Measurements from ENCODE around the gene BBS2.

The BBS2 gene, protein sequence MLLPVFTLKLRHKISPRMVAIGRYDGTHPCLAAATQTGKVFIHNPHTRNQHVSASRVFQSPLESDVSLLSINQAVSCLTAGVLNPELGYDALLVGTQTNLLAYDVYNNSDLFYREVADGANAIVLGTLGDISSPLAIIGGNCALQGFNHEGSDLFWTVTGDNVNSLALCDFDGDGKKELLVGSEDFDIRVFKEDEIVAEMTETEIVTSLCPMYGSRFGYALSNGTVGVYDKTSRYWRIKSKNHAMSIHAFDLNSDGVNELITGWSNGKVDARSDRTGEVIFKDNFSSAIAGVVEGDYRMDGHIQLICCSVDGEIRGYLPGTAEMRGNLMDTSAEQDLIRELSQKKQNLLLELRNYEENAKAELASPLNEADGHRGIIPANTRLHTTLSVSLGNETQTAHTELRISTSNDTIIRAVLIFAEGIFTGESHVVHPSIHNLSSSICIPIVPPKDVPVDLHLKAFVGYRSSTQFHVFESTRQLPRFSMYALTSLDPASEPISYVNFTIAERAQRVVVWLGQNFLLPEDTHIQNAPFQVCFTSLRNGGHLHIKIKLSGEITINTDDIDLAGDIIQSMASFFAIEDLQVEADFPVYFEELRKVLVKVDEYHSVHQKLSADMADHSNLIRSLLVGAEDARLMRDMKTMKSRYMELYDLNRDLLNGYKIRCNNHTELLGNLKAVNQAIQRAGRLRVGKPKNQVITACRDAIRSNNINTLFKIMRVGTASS

DNA sequence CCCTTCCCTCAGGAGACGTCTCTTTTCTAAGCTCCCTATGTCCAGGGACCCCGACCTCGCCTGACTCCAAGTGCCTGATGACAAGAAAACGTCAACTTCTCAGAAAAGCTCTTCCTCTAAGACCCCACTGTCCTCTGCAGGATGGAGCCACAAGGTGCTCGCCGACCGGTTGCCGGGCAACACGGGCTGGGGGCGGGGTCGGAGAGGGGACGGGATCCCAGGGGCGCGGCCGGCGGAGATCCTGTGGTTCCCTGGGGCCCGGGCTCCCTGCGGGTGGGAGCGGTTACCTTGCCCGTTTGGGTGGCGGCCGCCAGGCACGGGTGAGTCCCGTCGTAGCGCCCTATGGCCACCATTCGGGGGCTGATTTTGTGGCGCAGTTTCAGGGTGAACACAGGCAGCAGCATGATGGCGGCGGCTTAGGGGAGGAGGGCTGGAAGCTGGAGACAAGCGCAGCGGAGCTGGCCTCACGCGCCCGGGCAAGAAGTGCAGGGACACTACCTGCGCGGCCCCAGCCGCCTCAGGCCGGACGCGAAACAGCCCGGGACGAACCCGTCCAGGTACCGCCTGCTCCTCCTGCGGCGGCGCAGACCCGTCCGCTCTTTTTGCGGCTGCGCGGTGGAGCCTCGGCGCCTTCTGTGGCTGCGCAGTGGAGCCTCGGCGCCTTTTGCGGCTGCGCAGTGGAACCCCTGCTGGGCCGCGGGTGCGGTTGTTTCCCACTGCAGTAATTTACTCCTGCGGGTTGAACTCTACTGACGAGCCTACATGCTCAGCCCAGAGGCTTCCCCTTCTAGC lies at the start of gene BBS2:
Gene BBS2 (minus strand): TSS at position 566 of the 792 bp plus-strand sequence. CDS start 162 bp downstream, at position 404.
- peak; percentile 84 for DNase-seq

DNA sequence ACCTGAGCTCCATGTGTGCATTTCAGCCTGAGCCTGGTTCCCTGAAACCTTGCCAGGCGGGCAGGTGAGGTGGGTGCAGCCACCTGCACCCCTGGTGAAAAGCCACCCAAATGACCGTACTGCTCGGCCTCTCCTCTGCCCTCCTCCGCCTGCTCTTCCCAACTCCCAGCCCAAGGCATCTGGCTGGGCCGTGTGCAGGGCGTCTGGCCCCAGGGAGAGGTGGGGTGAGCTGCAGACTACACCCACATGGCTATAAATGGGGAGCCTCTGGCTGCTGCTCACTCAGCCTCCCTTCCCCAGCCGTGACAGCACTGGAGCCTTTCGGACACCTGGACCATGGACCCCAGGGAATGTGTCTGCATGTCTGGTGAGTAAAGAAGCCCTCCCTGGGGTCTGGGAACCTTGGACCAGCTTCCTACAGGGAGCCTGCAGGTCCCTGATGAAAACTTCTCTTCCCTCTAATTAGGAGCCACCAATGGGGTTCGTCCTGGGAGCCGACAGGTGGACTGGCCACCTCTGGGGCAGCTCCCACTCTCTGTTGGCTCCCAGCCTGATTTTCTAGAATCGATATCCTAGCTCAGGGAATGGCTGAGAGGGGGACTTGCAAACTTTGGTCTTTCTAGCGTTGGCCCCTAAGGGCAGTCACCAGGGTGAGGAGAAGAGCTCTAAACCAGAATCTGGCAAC lies 45.1 kb upstream of the BBS2 start, which contains the start of gene MT4:
Gene MT4 (plus strand): TSS at position 281 of the 685 bp plus-strand sequence. CDS start 56 bp downstream, at position 337.
- DNase-seq: no peak

DNA sequence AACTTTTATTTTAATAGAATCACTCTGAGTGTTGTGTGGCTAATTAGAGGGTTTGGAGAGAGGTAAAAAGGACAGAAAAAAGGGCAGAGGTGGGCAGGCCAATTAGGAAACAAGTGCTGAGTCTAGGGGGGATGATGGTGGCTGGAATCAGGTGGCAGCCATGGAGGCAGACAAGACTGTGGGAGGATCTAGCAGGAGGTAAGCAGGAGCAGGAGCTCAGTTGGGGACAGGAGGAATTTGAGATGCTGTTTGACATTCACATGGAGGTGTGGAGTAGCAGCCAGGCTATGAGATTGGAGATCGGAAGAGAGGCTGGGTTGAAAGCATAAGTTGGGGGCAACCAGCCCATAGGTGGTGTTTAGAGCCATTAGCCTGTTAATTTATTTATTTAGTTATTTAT lies 41.3 kb upstream of the BBS2 start:
- DNase-seq: no peak

DNA sequence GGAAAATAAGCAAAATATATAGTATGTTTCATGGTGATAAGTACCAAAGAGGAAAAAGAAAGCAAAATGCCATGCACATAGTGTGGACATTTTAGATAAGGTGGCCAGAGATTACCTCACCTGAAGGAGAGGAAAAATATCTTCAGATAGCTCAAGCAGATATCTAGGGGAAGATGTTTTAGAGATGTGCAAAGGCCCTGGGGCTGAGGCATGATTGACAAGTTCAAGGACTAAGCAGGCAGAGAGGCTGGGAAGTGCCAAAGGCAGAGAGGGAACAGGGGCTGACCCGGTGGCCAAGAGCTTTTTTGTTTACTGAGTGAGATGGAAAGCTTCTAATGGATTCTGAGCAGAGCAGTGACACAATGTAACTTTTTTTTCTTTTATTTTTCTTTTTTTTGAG lies 40.6 kb upstream of the BBS2 start:
- no peak for DNase-seq

DNA sequence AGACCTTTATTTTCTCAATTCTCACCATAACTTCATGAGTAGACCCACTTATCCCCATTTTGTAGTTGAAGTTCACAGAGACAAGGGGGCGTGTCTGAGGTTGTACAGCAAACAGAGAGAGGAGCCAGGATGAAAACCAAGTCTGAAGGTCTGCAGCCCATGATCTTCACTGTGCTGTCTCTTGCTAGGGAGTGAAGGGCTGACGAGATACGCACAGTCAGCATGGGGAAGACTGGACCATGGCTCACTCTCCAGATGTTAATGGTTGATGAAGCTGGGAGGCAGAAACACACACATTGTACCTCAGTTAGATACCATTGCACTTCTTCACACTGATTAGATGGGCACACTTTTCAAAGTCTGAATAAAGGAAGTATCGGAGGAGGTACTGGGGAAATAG lies 39.3 kb upstream of the BBS2 start:
- no peak for DNase-seq

DNA sequence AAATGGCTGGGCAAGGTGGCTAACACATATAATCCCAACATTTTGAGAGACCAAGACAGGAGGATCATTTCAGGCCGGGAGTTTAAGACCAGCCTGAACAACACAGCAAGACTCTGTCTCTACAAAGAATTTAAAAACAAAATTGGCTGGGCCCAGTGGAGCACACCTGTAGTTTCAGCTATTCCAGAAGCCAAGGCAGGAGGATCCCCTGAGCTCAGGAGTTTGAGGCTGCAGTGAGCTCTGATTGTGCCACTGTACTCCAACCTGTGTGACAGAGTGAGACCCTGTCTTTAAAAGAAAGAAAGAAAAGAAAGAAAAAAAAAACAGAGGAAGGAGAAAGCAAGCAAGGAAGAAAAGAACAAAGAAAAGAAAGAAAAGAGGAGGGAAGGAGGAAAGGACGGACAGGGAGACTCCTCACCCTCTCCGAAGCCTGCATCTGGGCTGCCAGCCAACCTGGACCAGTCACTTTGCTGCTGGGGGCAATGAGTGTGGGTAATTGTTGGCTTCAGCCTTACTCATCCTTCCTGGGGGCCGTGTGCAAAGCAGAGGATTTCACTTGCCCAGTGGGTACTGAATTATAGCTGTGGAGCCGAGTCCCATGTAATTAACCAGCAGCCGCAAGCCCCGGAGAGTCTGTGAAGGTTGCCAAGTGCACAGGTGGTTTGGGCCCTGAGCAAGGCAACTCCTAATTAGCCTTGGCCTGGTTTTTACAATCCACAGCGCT lies 38.4 kb upstream of the BBS2 start:
- DNase-seq: no peak

DNA sequence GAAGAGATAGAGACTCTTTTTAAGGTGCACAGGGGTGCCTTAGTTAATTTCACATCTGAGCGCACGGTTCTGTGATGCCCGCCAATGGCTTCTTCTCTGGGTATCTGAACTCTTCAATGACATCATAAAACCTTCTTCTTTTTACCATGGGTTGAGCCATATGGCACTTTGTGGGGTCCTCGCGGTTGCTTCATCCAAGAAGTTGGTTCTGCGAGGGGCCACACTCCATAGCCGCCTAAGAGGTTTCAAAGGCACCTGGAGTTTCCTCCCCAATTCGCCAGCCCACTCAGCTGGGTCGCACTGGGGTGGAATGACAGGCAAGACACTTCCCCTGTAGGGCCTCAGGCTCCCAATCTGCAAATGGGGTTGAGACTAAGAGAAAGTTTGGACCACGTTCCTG lies 34.6 kb upstream of the BBS2 start:
- no peak for DNase-seq

DNA sequence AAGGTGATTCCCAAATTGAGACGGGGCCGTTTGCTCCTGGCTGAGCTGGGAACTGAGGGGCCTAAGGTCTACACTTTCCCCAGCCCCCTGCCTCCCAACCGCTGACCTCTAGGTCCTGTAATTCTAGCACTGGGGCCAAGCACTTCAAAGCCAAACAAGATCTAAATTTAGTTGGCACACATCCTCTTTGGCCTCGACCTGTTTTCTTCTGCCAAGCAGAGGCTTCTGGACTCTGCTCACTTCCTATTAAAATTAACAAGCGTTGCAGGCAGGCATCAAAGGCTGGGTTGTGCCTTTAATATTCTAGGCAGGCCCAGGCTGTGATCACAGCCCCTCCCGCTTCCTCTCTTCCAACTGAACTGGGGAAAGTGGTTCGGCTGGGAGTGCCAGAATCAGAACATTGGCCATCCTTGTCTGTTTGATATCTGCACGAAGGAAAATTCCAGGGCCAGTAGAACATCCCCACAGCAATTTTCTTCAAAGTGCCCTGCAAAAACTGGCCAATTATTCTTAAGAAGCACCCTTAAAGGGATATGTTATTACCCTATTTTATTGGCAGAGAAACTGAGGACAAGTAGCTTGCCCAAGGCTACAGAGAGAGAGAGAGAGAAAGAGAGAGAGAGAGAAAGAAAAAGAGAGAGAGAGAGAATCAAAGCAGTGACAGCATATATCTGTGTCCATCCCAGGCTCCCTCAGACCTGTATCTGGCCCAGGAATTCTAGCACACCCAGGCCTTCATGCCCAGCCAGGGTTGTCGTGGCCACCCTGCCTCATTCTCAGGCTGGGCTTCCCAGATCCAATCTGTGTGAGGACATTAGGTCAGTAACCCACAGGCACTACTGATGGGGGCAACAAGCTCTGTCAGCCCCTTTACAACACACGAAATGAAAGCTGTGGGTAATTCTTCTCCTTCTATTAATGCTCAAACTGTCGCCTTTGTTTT lies 32.2 kb upstream of the BBS2 start:
- no peak for DNase-seq

DNA sequence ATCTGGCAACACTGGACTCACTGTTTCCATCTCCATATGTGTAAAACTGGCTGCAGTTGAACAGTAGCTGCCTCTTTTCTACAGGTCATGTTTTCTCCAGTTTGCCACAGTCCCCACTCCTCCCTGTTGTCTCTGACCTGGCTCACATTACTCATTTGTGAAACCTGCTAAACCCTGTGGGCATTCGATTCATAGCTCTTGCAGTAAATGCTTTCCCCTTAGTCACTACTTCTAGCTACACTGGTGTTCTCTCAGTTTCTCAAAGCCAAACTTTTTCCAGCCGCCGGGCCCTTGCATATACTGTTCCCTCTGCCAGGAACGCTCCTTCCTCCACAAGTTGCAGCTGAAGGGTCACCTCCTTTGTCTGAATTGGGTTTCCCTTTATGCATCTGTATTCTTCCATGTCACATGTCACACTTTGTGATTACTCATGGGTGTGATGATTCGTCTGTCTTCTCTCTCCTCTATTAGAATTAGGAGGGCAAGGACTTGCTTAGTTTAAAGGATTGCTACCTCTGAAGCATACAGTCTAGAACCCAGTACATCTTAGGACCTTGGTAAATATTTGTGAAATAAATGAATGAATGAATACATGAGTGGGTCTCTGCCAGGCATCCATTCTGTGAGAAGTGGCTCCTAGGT lies 30.0 kb upstream of the BBS2 start:
- DNase-seq: no peak

DNA sequence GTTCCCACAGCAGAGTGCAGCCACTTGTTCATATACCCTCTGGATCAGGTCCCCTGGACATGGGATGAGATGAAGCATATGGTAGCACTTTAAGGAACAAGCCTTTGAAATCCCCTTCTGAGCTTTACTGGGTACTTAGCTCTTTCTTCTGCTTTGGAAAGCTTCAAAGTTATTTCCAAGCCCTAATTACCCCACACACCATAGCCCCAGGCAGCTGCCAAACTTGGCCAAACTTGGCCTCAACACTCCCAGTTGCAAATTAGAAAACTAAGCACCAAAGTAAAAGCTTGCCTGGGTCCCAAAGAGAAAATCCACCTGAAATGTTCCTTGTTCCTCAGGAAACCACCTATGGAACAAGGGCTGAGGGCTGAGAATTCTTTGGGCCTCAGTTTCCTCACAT lies 29.3 kb upstream of the BBS2 start:
- no peak for DNase-seq

DNA sequence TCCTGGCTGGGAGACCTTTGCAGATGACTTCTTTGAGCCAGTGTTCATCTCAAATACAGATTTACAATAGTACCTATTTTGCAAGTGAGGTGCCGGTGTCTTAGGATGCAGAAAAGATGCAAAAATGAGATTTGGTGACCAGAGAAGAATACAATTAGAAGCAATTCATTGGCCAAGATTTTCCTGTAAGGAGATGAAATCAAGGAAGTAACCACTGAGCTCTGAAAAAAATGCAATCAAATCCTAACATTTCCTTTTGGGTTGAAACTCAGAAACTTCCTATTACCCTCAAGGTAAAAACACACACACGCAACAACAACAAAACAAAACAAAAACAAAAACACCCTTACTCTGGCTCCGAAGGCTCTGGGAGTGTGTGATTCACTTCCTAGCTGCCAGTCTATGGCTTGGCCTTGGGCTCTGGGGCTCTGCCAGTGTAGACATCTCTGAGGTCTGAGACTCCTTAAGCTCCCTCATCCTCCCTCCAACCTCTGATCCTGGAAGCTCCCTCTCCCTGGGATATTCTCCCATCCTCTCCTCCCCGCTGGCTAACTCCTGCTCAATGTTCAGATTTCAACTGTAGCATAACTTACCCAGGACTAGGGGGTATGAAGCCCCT lies 28.2 kb upstream of the BBS2 start:
- DNase-seq: no peak

DNA sequence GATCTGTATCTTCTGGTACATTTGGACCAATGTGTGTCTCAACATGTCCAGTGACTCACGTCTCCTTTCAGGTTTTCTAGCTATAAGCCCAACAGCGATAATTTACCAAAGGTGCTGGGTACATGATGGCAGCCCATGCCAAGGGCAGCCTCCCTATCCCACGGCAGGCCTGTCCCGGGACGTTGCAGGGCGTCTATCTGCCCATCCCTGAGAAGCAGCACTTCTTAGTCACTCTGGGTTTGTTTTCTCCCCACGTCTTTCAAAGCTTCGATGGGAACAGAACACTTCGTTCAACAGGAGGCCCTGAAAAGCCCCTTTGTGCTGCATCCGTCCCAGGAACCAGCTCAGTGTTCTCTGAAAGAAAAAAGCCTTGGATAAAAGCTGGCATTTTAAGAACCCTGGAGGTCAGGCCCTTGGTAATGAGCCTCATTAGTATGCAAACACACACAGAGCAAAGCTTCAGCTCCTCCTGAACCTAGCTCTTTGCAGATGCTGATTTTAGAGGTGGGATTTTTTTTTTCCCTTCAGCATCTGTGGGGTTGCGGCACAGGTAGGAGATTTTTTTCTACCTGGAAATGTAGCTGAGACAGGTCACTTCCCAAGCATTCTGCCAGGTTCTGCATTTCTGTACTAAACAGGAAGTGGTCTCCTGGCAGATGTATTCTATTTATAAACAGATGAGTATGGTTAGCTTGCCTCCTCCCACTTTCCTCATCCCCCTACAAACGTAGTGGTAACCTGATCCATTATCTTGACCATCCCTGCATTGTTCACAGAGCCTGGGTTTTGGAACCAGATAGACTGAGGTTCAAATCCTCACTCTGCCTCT lies 27.5 kb upstream of the BBS2 start:
- no peak for DNase-seq

DNA sequence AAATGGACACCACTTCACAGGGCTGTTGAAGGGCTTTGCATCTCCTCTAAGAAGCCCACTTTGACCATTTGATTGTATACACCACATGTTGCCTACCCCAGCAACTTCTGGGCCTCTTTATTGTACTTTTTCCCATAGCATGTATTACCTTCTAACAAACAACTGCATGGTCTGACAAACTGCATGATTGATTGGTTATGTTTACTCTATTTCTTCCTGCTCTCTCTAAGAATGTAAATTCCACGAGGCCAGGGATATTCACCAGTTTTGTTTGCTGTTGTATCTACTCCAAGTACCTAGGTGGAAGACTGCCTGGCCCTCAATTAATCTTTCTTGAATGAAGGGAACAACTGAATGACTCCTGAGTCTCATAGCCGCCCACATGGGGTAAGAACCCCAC lies 22.2 kb upstream of the BBS2 start:
- no peak for DNase-seq

DNA sequence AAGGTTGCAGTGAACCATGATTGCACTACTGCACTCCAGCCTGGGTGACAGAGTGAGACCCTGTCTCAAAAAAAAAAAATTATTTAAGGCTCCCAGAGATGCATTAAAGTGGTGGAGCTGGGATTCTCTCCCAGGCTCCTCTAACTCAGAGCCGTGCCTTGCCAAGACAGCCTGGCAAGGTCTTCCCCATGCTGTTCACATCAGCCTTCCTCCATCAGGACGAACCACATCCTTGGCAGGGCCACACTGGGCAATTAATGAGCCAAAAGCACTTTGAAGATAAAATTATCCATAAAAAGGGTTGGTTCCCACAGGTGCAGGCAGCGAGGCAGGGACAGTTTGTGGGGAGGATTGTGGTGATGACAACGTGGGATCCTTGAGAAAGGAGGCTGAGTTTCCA lies 19.8 kb upstream of the BBS2 start:
- DNase-seq: no peak

DNA sequence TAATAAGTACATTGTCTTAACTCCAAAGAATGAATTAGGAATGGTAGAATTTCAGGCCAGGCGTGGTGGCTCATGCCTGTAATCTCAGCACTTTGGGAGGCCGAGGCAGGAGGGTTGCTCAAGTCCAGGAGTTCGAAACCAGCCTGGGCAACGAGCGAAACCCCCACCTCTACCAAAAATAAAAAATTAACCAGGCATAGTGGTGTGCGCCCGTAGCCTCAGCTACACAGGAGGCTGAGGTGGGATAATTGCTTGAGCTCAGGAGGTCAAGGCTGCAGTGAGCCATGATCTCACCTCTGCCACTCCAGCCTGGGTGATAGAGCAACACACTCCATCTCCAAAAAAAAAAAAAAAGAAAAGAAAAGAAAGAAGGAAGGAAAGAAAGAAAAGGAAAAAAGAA lies 18.5 kb upstream of the BBS2 start:
- no peak for DNase-seq

DNA sequence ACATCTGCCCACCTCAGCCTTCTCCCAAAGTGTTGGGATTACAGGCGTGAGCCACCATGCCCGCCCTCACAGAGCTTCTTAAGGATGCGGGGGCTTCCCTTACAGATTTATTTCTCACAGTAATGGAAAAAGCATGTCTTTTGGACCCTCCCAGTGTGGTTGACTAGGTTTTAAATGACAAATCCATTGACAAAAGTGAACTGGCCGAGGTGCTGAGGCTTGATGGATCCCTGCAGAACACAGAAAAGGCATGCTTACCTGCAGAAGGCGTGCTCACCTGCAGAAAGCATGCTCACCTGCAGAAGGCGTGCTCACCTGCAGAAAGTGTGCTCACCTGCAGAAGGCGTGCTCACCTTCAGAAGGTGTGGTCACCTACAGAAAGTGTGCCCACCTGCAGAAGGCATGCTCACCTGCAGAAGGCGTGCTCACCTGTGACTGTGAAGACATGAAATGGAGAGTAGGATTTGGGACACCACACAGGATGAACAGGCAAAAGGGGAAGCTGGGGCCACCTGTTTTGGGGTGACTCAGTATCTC lies 15.1 kb upstream of the BBS2 start:
- no peak for DNase-seq

DNA sequence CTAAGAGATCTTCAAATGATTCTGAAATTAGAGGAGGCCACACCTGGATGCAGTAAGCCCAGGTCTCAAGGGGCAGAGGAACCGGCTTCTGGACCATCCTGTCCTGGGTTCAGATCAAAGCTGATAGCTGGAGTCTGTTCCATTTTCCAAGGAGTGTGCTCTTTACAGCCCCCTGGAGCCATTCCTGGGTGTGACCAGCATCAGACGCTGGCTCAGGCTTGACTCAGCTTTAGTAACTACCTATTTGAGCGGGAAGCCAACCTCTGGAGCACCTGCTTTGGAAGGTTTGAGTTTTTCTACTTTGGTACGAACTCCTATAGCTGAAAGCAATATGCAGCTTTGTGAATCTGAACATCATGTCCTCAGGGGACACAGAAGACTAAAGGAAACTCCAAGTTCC lies 12.9 kb upstream of the BBS2 start:
- no peak for DNase-seq

DNA sequence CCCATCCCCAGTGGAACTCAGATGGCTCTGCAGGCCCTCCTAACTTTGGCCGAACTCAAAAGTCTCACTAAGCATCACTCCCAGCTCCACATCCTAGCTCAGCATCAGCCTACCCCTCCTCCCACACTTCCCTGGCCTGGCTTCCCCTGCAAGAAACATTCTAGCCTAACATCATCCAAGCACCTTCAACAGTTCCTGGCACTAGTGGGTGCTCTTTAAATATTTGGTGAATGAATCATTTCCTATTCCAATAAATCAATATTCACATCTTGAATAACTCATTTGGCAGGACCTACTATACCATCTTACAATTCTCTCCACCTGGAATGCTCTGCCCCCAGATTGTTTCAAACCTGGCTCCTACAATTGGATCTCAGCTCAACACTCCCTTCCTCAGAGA lies 11.0 kb upstream of the BBS2 start:
- no peak for DNase-seq

DNA sequence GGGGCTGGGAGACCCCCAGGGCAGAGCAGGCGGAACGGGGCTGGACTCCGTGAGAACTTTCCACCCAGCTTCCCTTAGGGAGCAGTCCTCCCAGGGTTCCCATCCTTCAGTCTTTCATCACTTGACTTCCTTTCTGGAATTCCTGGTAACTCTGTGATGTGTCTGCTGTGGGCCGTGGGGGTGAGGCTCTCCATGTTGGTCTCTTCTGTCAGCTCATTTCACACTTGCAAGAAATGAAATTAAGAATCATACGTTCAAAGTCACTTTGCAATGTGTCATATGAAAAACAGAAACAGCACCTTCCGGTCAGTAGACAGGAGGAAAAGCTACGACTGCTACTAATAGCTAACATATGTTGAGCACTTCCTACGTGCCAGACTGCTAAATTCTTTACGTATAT lies 5.4 kb upstream of the BBS2 start:
- DNase-seq: no peak
